ENCODE data around the gene SELL.
"Not testable (repeated sequence)": the region's sequence is repeated elsewhere in the genome, so short reads cannot be mapped to it uniquely, and the experiment has no call there.

SELL gene

GRCh38 chr1:169662680-169663079 lies 48.7 kb downstream of the SELL start:
- DNase-seq = not testable (repeated sequence)

GRCh38 chr1:169661066-169661465 lies 50.4 kb downstream of the SELL start:
- DNase-seq = not testable (repeated sequence)

- DNase-seq = not testable (repeated sequence)
These were observed 52.6 kb downstream of the SELL start for GRCh38 chr1:169658777-169659176.

- no peak for DNase-seq
These were observed 57.5 kb downstream of the SELL start for GRCh38 chr1:169653873-169654272.

GRCh38 chr1:169651035-169651434 lies 60.4 kb downstream of the SELL start:
- no peak for DNase-seq

- DNase-seq = no peak
These were observed 60.9 kb downstream of the SELL start for GRCh38 chr1:169650551-169650950.

- no peak for DNase-seq
These were observed 62.7 kb downstream of the SELL start for GRCh38 chr1:169648709-169649108.

GRCh38 chr1:169648187-169648586 lies 63.2 kb downstream of the SELL start:
- DNase-seq = no peak

- no peak for DNase-seq
These were observed 63.9 kb downstream of the SELL start for GRCh38 chr1:169647512-169647911.

GRCh38 chr1:169644297-169644696 lies 67.1 kb downstream of the SELL start:
- no peak for DNase-seq

Data from NCI-H187 treated with DMSO at 0.1 percent for 48 hours (cell line).